Vagina (tissue), 2 donors: ENCODE data around the gene AFF3. TPM values are rescaled to one million over a fixed set of nuclear protein-coding genes. Genes with fewer than 3 reads are reported as not detected.

Experiments
- DNase-seq, 2 donors: peaks; one replicate each; pipeline ENCODE4 v3.0.0-alpha.2; 2017; ENCODE audit errors: extremely low spot score in 2 of 2
- H3K27ac ChIP-seq: fragments of 200-600 bp; sonication (generic); one replicate; pipeline ENCODE4 v1.5.1; 2019
- H3K27me3 ChIP-seq: fragments of 200-600 bp; sonication (generic); one replicate; pipeline ENCODE4 v1.5.1; 2019
- H3K36me3 ChIP-seq, 2 donors: fragments of 200-600 bp; sonication (generic); one replicate each; pipeline ENCODE4 v1.5.1; 2017 to 2019
- H3K4me1 ChIP-seq: fragments of 200-600 bp; sonication (generic); one replicate; pipeline ENCODE4 v1.5.1; 2019
- H3K4me3 ChIP-seq, 2 donors: fragments of 200-600 bp; sonication (generic); 1 replicate in 1 of 2; 2 replicates in 1 of 2; pipeline ENCODE4 v1.5.1; 2016 to 2019
- H3K9me3 ChIP-seq: fragments of 200-600 bp; sonication (generic); one replicate; pipeline ENCODE4 v1.5.1; 2019
- POLR2A ChIP-seq, 2 donors: fragments of 450-650 bp; IDR thresholded peaks; one replicate each; pipeline ENCODE4 v1.6.1; 2017; ENCODE audit warnings: antibody characterized with exemption in 2 of 2, mild to moderate bottlenecking in 2 of 2, moderate library complexity in 2 of 2
- POLR2AphosphoS5 ChIP-seq, 2 donors: sonication (generic); formaldehyde crosslinking; IDR thresholded peaks; one replicate each; pipeline ENCODE4 v1.9.0; 2017; ENCODE audit warnings: antibody characterized with exemption in 2 of 2, mild to moderate bottlenecking in 2 of 2, low read depth in 1 of 2; ENCODE audit not compliant: insufficient read depth in 1 of 2
- intact Hi-C: fragments of 100-400 bp; cut with DNase I; formaldehyde crosslinking; loops from one replicate; pipeline ENCODE4 v1.15.1; 2023
- total RNA-seq: library from RNA; depleted of rRNA; stranded (reverse); fragments of >200 nt; gene quantifications from one replicate; pipeline ENCODE4 v1.2.3, GENCODE V29; 2016
- TF ChIP-seq, protein P1 (sequence below), 3 experiments: fragments of 450-650 bp in 2 of 3; fragments of 200-600 bp in 1 of 3; sonication (generic) in 1 of 3; IDR thresholded peaks; one replicate each; pipeline ENCODE4 v1.5.1; 2017 to 2019; ENCODE audit warnings: antibody characterized with exemption in 3 of 3, mild to moderate bottlenecking in 2 of 3, moderate library complexity in 2 of 3

The AFF3 gene
- total RNA-seq, 1 donor from 2014 or later: 7.6 TPM

DNA sequence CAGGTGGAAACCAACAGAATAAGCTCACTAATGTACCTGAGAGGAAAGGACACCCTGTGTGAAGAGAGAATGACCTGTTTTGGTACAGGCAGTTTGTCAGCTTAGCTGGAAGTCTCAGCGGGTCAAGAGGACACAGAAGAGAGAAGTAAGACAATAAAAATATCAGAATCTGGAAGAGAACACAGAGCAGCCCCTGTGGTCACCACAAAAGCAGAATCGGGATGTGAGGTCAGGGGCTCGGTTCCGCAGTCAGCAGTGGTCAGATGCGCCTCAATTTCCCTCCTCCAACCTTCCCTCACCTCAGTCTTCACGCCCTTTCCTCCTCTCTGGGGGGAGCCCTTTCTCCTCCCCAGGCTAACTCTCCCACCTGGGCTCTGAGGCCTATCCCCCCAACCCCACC lies 122.9 kb downstream of the AFF3 start:
- no peaks in the 10 kb centered on the region for H3K4me1 ChIP-seq
- no peaks in the 10 kb centered on the region for H3K36me3 ChIP-seq
- H3K27ac ChIP-seq: no peak overlapping the region
- H3K9me3 ChIP-seq: no peaks in the 10 kb centered on the region
- no peak for DNase-seq
- H3K27me3 ChIP-seq: no peaks in the 10 kb centered on the region
- intact Hi-C loops: no loop called here
- TF ChIP-seq POLR2A (IDR thresholded peaks at IDR 0.05): no peak
- TF ChIP-seq POLR2AphosphoS5 (IDR thresholded peaks at IDR 0.05; ENCODE audit: insufficient read depth in 1 of 2, low read depth in 1 of 2): no peak
- TF ChIP-seq, protein P1, sequence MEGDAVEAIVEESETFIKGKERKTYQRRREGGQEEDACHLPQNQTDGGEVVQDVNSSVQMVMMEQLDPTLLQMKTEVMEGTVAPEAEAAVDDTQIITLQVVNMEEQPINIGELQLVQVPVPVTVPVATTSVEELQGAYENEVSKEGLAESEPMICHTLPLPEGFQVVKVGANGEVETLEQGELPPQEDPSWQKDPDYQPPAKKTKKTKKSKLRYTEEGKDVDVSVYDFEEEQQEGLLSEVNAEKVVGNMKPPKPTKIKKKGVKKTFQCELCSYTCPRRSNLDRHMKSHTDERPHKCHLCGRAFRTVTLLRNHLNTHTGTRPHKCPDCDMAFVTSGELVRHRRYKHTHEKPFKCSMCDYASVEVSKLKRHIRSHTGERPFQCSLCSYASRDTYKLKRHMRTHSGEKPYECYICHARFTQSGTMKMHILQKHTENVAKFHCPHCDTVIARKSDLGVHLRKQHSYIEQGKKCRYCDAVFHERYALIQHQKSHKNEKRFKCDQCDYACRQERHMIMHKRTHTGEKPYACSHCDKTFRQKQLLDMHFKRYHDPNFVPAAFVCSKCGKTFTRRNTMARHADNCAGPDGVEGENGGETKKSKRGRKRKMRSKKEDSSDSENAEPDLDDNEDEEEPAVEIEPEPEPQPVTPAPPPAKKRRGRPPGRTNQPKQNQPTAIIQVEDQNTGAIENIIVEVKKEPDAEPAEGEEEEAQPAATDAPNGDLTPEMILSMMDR (IDR thresholded peaks at IDR 0.05): no peak
- no peak overlapping the region for H3K4me3 ChIP-seq

DNA sequence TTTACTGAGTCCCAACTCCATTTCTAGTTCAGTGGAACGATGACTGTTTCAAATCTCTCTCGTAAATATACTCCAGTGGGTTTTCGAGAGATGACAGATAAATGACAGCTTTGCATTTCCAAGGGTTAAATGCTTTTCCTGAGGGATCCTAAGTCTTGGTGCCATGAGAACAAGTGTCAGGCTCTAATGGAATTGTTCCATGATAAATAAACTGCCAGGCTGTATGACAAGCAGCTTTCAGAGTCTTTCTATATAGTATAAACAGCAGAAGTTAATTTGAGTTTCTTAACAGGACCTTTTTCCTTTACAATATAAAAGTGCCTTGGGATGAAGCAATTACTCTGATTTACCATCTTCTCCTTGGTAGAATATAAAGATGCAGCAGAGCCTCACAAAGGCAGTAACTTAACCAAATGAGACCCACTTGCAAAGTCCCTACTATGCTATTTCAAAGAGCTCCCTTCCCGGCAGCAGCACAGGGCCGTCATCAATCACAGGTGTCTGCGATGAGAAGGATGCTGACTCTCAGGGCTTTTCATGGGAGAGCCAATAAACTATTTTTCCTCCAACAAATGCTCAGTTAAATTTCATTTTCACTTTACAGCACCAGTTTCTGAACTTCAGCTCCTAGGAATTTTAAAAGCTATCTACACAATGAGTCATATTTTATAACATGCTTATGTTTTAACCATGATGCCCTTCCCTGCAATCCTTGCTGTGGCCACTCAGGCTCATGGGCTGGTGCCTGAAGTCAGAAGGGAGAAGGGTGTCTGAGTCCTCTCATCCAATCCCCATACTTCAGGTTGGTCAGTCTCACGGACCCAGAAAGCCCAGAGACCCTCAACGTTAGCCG lies 123.8 kb downstream of the AFF3 start:
- intact Hi-C loops: no loop called here

DNA sequence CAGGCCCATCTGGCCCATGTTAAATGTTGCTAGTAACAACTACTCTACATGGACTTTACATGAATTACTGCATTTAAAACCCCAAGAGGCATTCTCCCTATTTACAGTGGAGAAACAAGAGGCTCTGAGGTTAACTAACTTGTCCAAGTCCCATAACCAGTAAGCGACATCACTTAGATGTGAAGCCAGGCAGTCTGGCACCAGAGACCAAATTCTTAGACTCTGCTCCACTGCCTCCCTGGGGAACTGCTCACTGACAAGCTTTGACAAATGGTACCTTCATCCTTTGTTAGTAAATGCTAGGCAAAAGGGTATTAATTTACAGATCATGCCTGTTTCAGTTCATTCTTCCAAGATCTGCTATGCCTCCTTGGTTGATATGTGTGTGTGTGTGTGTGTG lies 124.8 kb downstream of the AFF3 start:
- intact Hi-C loops: no loop called here
- TF ChIP-seq POLR2AphosphoS5 (IDR thresholded peaks at IDR 0.05; ENCODE audit: insufficient read depth in 1 of 2, low read depth in 1 of 2) (no peak), POLR2A (IDR thresholded peaks at IDR 0.05) (no peak)
- TF ChIP-seq, protein P1 (IDR thresholded peaks at IDR 0.05): no peak
- Histone ChIP-seq H3K36me3 (no peaks in the 10 kb centered on the region), H3K27me3 (no peaks in the 10 kb centered on the region), H3K4me1 (peaks cover 4% of the 10 kb centered on the region), H3K4me3 (no peak overlapping the region), H3K9me3 (no peaks in the 10 kb centered on the region), H3K27ac (no peak overlapping the region)
- no peak for DNase-seq

More for the DNA sequence above, 123.8 kb downstream of the AFF3 start:
- Histone ChIP-seq H3K27ac (no peak overlapping the region), H3K4me1 (peaks cover 3% of the 10 kb centered on the region), H3K27me3 (no peaks in the 10 kb centered on the region), H3K4me3 (no peak overlapping the region), H3K36me3 (no peaks in the 10 kb centered on the region), H3K9me3 (no peaks in the 10 kb centered on the region)
- TF ChIP-seq POLR2AphosphoS5 (IDR thresholded peaks at IDR 0.05; ENCODE audit: insufficient read depth in 1 of 2, low read depth in 1 of 2): no peak
- TF ChIP-seq, protein P1 (IDR thresholded peaks at IDR 0.05): no peak
- TF ChIP-seq POLR2A (IDR thresholded peaks at IDR 0.05): no peak
- DNase-seq: no peak

DNA sequence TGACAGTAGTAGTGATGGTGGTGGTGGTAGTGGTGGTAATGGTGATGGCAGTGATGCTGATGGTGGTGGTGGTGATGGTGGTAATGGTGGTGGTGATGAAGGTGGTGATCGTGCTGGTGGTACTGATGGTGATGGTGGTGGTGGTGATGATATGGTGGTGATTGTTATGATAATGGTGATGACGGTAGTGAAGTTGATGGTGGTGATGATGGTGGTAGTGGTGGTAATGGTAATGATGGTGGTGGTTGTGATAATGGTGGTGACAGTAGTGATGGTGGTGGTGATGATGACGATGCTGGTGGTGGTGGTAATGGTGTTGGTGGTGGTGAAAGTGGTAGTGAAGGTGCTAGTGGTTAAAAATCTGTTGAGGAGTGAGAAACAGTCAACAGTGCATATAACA lies 125.6 kb downstream of the AFF3 start:
- H3K4me3 ChIP-seq: no peak overlapping the region
- no peak for TF ChIP-seq POLR2AphosphoS5 (IDR thresholded peaks at IDR 0.05; ENCODE audit: insufficient read depth in 1 of 2, low read depth in 1 of 2)
- TF ChIP-seq POLR2A (IDR thresholded peaks at IDR 0.05): no peak
- TF ChIP-seq, protein P1 (IDR thresholded peaks at IDR 0.05): no peak
- no peak overlapping the region for H3K27ac ChIP-seq
- peaks cover 4% of the 10 kb centered on the region for H3K4me1 ChIP-seq
- no peak for DNase-seq
- no peaks in the 10 kb centered on the region for H3K36me3 ChIP-seq
- no peaks in the 10 kb centered on the region for H3K9me3 ChIP-seq
- H3K27me3 ChIP-seq: no peaks in the 10 kb centered on the region
- intact Hi-C loops: no loop called here

DNA sequence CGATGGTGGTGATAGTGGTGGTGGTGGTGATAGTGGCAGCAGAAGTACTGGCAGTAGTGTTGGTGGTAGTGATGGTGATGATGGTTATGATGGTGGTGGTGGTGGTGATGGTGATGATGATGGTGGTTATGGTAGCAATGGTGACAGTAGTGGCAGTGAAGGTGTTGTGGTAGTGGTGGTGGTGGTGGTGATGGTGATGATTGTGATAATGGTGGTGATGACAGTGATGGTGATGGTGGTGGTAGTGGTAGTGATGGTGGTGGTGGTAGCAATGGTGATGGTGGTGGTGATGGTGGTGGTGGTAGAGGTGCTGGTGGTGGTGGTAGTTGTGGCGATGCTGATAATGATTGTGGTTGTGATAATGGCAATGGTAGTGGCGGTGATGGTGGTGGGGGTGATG lies 126.5 kb downstream of the AFF3 start:
- Histone ChIP-seq H3K27ac (no peak overlapping the region), H3K27me3 (no peaks in the 10 kb centered on the region), H3K4me3 (no peak overlapping the region), H3K4me1 (peaks cover 4% of the 10 kb centered on the region), H3K36me3 (no peaks in the 10 kb centered on the region), H3K9me3 (no peaks in the 10 kb centered on the region)
- TF ChIP-seq POLR2A (IDR thresholded peaks at IDR 0.05) (no peak), POLR2AphosphoS5 (IDR thresholded peaks at IDR 0.05; ENCODE audit: insufficient read depth in 1 of 2, low read depth in 1 of 2) (no peak)
- TF ChIP-seq, protein P1 (IDR thresholded peaks at IDR 0.05): no peak
- intact Hi-C loops: no loop called here
- no peak for DNase-seq
